Skin epidermis (tissue), 12 donors: ENCODE measurements around the gene ZNF385C.

Experiments
- H3K27ac ChIP-seq, 21 experiments: fragments of 200-600 bp; sonication (generic) in 11 of 21; one replicate each; pipeline ENCODE4 v1.5.0; 2020; ENCODE audit warnings: mild to moderate bottlenecking in 3 of 21, inconsistent platforms in 2 of 21, moderate library complexity in 2 of 21
- H3K4me3 ChIP-seq, 7 experiments: fragments of 200-600 bp; sonication (generic) in 2 of 7; one replicate each; pipeline ENCODE4 v1.5.0; 2020; ENCODE audit warnings: inconsistent platforms in 2 of 7, mild to moderate bottlenecking in 2 of 7, moderate library complexity in 1 of 7

The ZNF385C gene

GRCh38 chr17:42088736-42089135 is 9.5 kb downstream of the ZNF385C start:
- H3K27ac ChIP-seq: no peak overlapping the region
- H3K4me3 ChIP-seq: no peak overlapping the region

- Histone ChIP-seq H3K4me3 (no peak overlapping the region), H3K27ac (no peak overlapping the region)
Observed at GRCh38 chr17:42087736-42088705, 10.3 kb downstream of the ZNF385C start.

GRCh38 chr17:42087042-42087701 is 11.1 kb downstream of the ZNF385C start:
- Histone ChIP-seq H3K27ac (no peak overlapping the region), H3K4me3 (no peak overlapping the region)

- Histone ChIP-seq H3K27ac (no peak overlapping the region), H3K4me3 (no peak overlapping the region)
Observed at GRCh38 chr17:42081516-42082129, 16.6 kb downstream of the ZNF385C start.

- Histone ChIP-seq H3K4me3 (no peak overlapping the region), H3K27ac (no peak overlapping the region)
Observed at GRCh38 chr17:42079541-42079940, 18.7 kb downstream of the ZNF385C start.

- Histone ChIP-seq H3K4me3 (no peak overlapping the region), H3K27ac (no peak overlapping the region)
Observed at GRCh38 chr17:42078396-42079043, 19.8 kb downstream of the ZNF385C start.

- Histone ChIP-seq H3K4me3 (no peak overlapping the region), H3K27ac (no peak overlapping the region)
Observed at GRCh38 chr17:42077755-42078154, 20.5 kb downstream of the ZNF385C start.

- H3K27ac ChIP-seq: no peak overlapping the region
- H3K4me3 ChIP-seq: no peak overlapping the region
Observed at GRCh38 chr17:42076797-42077559, 21.3 kb downstream of the ZNF385C start.

- no peak overlapping the region for H3K27ac ChIP-seq
- H3K4me3 ChIP-seq: no peak overlapping the region
Observed at GRCh38 chr17:42075789-42076188, 22.5 kb downstream of the ZNF385C start.

- H3K4me3 ChIP-seq: peak overlapping the region in 3 of 7 experiments; percentile 15 to 22 (median 21)
- H3K27ac ChIP-seq: peak overlapping the region in 1 of 21 experiments; percentile 24
Observed at GRCh38 chr17:42072323-42073187, 25.7 kb downstream of the ZNF385C start.

GRCh38 chr17:42071810-42072209 is 26.5 kb downstream of the ZNF385C start:
- Histone ChIP-seq H3K27ac (no peak overlapping the region), H3K4me3 (peak overlapping the region in 1 of 7 experiments; percentile 21)

- H3K4me3 ChIP-seq: no peak overlapping the region
- H3K27ac ChIP-seq: no peak overlapping the region
Observed at GRCh38 chr17:42068979-42069378, 29.3 kb downstream of the ZNF385C start.

- no peak overlapping the region for H3K4me3 ChIP-seq
- no peak overlapping the region for H3K27ac ChIP-seq
Observed at GRCh38 chr17:42067371-42068091, 30.7 kb downstream of the ZNF385C start.

- Histone ChIP-seq H3K4me3 (no peak overlapping the region), H3K27ac (no peak overlapping the region)
Observed at GRCh38 chr17:42065201-42065600, 33.1 kb downstream of the ZNF385C start.

GRCh38 chr17:42062681-42063080 is 35.6 kb downstream of the ZNF385C start:
- Histone ChIP-seq H3K4me3 (no peak overlapping the region), H3K27ac (peak overlapping the region in 1 of 21 experiments; percentile 55)

- H3K4me3 ChIP-seq: no peak overlapping the region
- peak overlapping the region in 1 of 21 experiments; percentile 7 for H3K27ac ChIP-seq
Observed at GRCh38 chr17:42061646-42062487, 36.4 kb downstream of the ZNF385C start.

GRCh38 chr17:42060231-42060630 is 38.0 kb downstream of the ZNF385C start:
- no peak overlapping the region for H3K27ac ChIP-seq

More at GRCh38 chr17:42060231-42060630, 38.0 kb downstream of the ZNF385C start:
- no peak overlapping the region for H3K4me3 ChIP-seq
